Left colon (tissue), 2 donors: ENCODE measurements around the gene TLE5. TPM values are rescaled to one million over a fixed set of nuclear protein-coding genes. Genes with fewer than 3 reads are reported as not detected.
A peak's percentile ranks its signal among the peaks of the same experiment; 100 is the strongest.
"Not testable (repeated sequence)": the region's sequence is repeated elsewhere in the genome, so short reads cannot be mapped to it uniquely, and the experiment has no call there.

Experiments
- ATAC-seq: fragments of 200-7000 bp; cut with Tn5 transposase; one replicate; pipeline ENCODE4 v1.9.1; 2020; ENCODE audit warnings: mild to moderate bottlenecking, moderate library complexity
- DNase-seq, 2 donors: peaks; one replicate each; pipeline ENCODE4 v3.0.0-alpha.2; 2020
- intact Hi-C, 2 donors: fragments of 100-400 bp; cut with DNase I in 1 of 2; cut with micrococcal nuclease in 1 of 2; formaldehyde crosslinking; loops; one replicate each; pipeline versions ENCODE4 v1.11.2 to v1.14.0; 2022; cut with DNase I, micrococcal nuclease
- total RNA-seq, 2 donors: library from RNA; stranded (reverse); fragmentation: NEBNext Ultra II Directional; extraction: Animal tissue kit (Norgen Biotek cat#: 25700); gene quantifications; one replicate each; pipeline ENCODE4 v1.2.1, GENCODE V29; 2021
- donor health status: DM: no; HTN: no; CAD: no.
- donor health status: DM: yes; HTN: yes; CAD: no.

Gene TLE5
- total RNA-seq, 2 donors from 2014 or later, result 427 to 487 TPM

DNA sequence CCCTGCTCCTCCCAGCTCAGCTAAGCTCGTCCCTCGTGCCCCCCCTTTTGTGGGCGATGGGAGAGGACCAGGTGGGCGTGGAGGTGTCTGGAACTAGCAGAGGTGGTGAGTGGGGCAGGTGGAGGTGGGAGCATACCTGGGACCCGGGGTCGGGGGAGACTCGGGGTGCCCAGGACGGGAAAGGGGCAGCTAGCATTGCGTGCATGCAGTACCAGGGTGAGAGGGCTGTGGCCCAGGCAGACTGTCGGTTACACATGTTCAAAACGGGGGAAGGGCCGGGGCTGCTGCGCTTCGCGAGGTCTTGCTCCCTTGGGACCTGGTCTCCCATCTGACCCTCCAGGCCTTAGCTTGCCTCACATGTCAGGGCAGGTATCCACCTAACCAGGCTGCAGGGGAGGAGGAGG is 9.1 kb downstream of the TLE5 start:
- intact Hi-C loops, result no loop called here
- no peak for DNase-seq
- no peak for ATAC-seq

DNA sequence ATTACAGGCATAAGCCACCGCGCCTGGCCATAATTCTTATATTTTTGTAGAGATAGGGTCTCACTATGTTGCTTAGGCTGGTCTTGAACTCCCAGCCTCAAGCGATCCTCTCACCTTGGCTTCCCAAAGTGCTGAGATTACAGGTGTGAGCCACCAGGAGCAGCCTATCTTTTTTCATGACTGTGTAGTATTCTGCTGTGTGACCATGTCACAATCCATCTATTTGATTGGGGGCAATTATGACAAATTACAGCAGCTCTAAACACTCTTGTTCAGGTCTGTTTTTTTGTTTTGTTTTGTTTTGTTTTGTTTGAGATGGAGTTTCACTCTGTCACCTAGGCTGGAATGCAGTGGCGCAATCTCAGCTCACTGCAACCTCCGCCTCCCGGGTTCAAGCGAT is 12.3 kb downstream of the TLE5 start:
- DNase-seq, ATAC-seq, intact Hi-C loops: not testable (repeated sequence)

DNA sequence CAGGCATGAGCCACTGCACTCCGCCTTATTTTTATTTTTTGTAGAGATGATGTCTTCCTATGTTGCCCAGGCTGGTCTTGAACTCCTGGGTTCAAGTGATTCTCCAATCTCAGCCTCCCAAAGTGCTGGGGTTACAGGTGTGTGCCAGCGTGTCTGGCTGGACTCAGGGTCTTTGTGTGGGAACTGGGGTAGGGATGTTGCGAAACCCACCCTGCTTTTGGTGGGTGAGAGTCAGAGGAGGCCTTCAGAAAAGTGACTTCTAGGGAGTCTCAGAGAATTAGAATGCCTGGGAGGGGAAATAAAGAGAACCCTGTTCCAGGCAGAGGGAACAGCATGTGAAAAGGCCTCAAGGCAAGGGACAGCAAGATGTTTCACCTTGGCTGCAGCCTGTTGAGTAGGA is 13.2 kb downstream of the TLE5 start:
- no peak for ATAC-seq
- intact Hi-C loops, result no loop called here

GRCh38 chr19:3048190-3048533 is 14.1 kb downstream of the TLE5 start:
- DNase-seq (no peak), ATAC-seq (no peak)
- intact Hi-C loops, result no loop called here

More for the DNA sequence above, 13.2 kb downstream of the TLE5 start:
- no peak for DNase-seq

DNA sequence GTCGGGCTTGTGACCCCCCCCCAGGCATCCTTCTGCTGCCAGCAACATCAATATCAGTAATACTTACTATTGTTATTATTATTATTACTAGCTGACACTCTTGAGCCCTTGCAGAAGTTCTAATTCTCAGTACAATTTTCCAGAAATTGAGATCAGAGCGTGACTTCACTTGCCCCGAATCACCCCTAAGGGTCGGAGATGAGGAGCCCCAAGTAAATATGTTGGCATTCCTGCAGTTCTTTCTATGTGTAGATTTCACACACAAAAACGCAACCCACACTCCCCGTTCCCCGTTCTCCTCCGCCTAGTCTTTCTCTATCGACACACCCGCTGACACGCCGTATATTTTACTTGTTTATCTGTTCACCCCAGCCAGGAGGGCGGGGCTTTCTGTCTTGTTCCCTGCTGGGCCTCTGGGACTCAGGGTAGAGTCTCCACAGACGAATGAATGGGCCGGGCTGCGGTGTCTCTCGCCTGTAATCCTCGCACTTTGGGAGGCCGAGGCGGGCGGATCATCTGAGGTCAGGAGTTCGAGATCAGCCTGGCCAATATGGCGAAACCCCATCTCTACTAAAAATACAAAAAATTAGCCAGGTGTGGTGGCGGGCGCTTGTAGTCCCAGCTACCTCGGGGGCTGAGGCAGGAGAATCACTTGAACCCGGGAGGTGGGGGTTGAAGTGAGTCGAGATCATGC is 14.7 kb downstream of the TLE5 start:
- peak; percentile 91 to 93 for DNase-seq
- intact Hi-C loops, result no loop called here
- ATAC-seq, result peak; percentile 83

GRCh38 chr19:3046698-3047495 is 15.4 kb downstream of the TLE5 start:
- DNase-seq (peak in 1 of 2 donors; percentile 35), ATAC-seq (no peak)
- intact Hi-C loops, result no loop called here

- DNase-seq (no peak), ATAC-seq (no peak)
- intact Hi-C loops, result no loop called here
Observed at GRCh38 chr19:3045885-3046697, 16.2 kb downstream of the TLE5 start.

DNA sequence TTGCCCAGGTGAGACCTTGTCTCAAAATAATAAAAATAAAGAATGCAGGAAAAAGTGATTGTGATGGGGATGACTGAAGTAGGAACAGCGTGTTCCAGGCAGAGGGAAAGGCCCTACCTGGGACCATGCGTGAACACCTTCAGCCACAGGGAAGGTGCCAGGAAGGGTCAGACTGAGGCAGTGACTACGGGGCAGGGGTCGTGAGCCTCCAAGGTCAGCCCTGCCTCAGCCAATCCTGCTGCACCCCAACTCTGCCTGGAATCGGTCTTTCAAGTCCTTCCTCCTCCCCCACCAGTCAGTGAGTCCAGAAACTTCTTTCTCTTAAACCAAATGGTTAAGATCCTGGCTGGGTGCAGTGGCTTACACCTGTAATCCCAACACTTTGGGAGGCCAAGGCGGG is 17.1 kb downstream of the TLE5 start:
- DNase-seq (no peak), ATAC-seq (no peak)
- intact Hi-C loops, result no loop called here

DNA sequence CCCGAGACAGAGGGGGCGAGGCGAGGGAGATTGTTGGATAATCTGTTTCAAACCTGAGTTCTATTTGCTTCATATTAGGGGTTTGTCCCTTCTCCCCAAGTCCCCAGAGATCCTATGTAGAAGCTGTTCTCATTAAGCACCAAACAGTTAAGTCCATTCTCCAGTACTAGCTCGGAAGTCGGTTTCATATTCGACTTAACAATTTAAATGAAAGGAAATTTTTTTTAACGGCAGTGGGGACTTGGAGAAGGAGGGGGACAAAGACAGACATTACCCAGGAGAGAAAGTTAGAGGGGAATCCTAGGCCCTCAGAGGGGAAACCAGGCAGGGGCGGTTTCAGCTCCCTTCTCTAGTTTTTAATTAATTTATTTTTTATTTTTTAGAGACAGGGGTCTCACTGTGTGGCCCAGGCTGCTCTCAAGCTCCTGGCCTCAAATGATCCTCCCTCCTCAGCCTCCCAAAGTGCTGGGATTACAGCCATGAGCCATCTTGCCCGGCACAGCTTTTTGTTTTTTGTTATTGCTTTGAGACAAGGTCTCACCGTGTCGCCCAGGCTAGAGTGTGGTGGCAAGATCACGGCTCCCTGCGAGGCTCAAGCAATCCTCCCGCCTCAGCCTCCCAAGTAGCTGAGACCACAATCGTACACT is 19.6 kb downstream of the TLE5 start:
- ATAC-seq, result no peak
- DNase-seq, result no peak
- intact Hi-C loops, result no loop called here

DNA sequence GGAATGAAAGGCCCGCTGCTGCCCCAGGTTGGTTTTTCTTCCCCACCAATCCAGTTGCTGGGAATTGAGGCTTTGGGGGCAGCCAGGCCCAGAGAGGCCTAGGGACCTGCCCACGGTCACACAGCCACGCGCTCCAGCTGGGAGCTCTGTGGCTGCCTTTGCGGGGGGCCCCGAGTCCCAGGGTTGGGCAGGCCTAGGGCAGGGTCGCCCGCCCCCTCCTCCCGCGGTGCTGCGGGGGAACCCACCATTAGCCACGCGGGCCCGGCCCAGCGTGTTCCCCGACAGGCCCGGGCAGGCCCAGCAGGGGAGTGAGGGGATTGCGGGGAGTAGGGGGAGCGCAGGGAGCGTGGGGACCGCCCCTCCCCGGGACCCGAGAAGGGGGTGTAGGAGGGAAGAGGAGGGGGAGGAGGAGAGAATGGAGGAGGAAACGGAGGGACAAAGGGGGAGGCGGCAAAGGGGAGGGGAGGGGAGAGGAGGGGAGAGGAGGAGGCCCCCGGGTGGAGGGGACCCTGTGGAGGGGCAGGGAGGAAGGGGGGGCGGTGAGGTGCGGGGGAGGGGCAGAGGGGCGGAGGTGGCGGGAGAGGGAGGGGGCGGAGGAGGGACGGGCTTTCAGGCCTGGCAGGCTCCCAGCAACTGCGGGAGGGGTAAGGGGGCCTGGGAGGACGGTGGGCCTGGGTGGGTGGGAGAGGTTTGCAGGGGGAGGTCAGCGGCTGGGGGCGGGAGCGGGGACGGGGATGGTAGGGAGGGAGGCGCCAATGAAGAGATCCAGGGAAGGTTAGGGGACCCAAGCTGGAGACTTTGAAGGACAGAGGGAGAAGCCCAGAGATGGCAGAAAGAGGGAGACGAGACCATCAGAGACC is 20.3 kb downstream of the TLE5 start:
- intact Hi-C loops, result no loop called here
- ATAC-seq (no peak), DNase-seq (no peak)

DNA sequence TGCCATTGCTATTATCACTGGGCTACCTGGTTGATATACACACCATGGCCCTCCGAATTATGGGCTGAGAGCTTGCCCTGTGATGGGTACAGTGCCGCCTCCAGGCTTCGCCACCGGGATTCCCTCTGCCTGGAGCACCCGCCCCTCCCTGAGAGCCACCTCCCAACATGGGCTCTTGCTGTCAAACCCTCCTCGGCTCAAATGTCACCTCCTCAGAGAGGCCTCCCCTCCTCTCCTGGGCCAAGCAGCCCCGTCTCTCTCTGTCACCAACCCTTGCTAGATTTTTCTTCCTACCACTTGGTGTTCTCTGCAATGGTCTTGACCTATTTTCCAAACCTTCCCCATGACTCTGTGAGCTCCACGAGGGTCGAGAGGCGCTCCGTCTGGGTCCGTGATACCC is 21.0 kb downstream of the TLE5 start:
- ATAC-seq, result no peak
- no peak for DNase-seq
- intact Hi-C loops, result no loop called here

DNA sequence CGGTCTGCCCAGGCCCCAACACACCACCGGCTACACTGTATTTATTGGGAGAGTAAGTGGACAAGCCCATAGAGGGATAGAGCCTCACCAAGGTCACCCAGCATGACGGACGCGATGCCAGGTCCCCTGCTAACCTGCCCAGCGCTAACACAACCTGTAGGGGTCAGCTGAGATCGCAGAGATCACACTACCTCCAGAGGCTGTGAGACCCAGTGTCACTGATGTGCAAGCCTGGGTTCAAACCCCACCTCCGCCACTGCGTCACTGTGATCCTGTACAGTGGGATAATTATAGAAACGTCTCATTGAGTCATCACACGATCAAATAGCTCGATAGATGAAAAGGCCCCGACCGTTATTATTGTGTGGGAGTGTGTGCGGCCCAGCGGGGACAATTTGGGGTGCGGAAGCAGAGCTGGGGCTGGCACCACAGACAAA is 22.6 kb downstream of the TLE5 start:
- intact Hi-C loops, result no loop called here
- ATAC-seq, result no peak

DNA sequence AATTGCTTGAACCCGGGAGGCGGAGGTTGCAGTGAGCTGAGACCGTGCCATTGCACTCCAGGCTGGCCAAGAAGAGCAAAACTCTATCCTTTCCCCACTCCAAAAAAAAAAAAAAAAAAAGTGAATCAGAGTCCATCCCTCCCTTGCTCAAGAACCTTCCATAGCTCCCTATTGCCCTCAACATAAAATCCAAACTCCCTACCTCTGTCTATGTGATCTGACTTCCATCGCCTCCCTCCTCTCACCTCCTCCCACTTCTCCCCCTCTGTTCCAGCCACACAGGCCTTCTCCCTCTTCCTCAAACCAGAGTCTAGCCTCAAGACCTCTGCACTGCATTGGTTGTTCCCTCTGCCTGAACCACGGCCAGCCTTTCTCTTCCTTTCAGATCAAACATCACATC is 23.2 kb downstream of the TLE5 start:
- DNase-seq (no peak), ATAC-seq (no peak)
- intact Hi-C loops, result no loop called here

More for the DNA sequence above, 22.6 kb downstream of the TLE5 start:
- no peak for DNase-seq

GRCh38 chr19:3038214-3038613 is 24.1 kb downstream of the TLE5 start:
- intact Hi-C loops, result no loop called here
- ATAC-seq (no peak), DNase-seq (no peak)

- DNase-seq, intact Hi-C loops: not testable (repeated sequence)
- ATAC-seq, result peak; percentile 5
Observed at GRCh38 chr19:3036977-3037544, 25.2 kb downstream of the TLE5 start.

DNA sequence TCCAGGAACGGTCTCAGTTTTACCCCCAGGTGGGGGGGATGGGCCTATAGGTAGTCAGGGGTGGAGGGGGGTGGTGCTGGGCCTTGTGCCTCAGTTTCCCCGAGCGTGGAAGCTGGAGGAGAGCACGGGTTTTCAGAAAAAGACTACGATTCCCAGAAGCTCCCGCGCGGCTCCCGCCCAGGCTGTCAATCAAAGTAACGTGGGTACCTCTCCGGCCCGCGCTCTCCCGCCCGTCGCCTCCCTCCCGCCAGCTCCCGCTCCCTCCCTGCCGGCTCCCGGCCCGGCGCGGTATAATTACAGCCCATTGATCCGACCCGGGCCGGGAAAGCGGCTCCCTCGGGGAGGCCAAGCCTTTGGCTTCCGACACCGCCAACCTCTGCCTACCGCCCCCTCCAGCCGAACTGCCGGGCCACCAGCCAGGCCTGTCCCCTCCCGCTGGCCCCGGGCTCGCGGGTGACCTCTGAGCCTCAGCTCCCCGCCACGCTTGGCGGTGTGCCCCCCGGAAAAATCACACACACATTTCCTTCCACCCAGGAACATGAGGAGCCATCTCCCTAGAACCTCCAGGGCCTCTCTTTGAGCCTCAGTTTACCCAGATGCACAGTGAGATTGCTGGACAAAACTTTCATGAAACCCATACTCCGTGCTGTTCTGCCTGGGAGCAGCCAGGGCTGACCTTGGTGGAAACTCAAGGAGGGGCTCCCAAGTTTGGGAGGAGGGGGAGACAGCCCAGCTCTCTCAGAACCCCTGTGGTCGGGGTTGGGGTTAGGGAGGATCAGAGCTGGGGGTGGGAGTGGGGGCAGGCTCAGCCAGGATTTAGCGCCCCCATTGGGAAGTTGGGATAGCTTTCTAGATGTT is 25.9 kb downstream of the TLE5 start:
- intact Hi-C loops, result no loop called here
- DNase-seq (peak; percentile 95 to 96), ATAC-seq (peak; percentile 83)

DNA sequence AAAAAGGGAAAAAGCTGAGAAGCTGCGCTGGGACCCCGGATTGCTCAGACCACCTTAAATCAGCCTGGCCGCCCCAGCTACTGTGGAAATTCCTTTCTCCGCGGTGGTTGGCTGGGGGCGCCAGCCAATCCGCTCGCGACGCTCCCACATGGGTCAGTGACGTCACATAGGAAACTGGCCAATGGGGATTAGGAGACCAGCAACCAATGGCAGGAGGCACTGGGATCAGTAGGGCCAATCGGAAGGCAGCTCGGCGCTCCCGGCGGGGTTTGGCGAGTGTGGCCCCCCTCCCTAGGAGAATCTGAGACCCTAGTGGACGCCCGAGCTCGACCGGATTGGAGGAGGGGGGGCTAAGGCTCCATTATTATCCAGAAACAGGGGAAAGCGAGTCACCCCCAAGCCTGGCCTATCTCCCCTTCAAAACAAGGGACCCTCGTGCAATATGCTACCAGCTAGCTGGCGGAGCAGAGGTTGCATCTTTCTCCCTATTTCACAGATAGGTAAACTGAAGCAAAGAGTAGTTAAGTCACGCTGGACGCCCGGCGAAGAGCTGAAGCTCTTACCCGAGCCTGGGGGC is 26.7 kb downstream of the TLE5 start:
- DNase-seq, result peak; percentile 95 to 99
- ATAC-seq, result peak; percentile 81
- intact Hi-C loops, result no loop called here
